Medulla oblongata (tissue), 1 donor: ENCODE results near the gene WNT7A.

Source experiments
- DNase-seq: peaks from one replicate; pipeline ENCODE4 v3.0.0-alpha.2; 2015; ENCODE audit errors: extremely low spot score

The WNT7A gene

GRCh38 chr3:13792512-13793371 is 87.1 kb downstream of the WNT7A start:
- DNase-seq = peak; percentile 57

DNA sequence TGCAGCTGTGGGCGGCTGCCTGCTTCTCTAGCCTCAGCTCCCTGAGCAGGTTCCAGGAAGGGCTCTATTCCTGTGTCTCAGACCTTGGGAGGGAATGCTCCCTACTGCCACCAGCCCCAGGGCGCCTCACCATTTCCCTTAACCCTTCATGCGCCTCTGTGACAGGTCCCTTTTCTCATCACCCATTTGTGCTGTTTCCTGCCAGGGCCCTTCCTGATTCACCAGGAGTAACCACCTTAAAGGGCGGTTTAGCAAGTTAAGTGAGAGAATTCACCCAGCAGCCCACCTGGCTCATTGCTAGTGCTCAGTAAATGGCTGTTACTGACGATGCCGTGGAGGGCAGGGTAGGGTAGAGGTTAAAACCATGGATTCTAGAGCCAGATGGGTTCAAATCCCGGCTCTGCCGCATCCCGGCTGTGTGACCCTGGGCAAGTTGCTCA is 87.8 kb downstream of the WNT7A start:
- DNase-seq = no peak

DNA sequence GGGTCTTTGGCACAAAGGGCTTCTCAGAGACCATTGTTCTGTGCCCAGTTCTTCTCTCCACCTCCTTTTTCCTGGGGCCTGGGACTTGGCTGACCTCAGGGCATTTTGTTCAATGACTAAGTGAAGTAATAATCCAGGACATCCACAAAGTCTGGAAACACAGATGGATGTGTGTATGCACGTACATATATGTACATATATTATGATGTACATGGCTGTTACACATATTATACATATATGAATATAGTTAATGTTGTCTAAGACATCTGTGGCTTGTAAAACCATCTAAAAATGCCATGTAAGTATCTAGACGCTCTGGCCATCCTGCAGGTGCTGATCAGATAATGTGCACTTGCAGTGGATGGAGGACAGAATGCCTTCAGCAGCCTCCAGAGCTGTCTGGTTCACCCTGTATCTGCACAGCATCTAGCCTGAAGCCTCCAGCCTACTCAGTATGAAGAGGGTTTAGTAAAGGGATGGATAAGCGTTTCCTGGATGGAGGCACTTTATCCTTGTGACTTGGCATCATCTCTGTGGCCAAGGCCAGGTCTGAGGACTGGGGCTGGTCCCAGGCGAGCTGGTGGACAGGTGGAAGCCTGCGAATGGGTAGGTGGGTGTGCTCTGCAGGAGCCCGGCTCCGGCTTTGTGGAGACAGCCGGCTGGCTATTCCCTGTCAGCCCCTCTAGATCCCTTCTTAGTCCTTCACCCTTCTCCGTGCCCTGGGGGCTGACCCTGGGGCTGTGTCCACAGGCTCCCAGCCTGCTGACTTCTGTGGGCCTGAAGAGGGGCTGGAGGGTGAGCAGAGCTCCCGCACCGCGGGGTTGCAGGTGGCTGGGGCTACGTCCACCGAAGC is 88.4 kb downstream of the WNT7A start:
- no peak for DNase-seq

DNA sequence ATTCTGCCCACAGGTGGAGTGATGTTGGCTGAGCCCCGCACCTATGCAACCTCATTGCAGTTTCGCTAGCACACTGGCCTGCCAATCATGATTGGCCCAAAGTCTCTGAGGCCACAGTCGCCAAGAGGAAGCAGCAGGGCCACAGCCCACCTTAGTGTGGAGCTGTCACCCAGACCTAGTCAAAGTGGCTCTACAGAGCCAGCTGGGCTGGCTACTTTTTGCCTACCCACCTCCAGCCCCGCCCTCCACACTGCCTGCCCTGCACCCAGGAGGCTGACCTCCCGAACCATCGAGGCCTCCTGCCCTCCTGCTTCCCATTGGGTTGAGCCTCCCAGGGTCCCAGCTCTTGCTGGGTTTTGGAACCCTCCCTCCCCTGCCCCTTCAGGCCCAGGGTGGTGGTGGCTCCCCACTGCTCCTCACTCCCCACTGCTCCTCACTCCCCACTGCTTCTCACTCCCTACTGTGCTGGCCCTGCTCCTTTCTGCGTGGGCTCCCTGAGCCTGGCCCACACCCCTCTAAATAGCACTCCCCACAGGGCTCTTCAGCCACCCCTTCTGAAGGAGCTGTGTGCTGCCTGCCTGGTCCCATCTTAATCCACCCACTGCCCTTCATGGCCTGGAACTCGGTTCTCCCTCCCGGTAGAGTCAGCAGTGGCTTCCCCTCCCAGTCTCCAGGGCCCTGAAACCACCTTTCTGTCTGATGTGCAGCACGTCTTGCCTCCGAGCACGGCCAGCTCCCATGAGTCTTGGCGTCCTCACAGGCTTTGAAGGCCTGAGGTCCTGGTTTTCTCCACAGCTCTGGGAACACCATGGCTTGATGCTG is 89.3 kb downstream of the WNT7A start:
- no peak for DNase-seq

DNA sequence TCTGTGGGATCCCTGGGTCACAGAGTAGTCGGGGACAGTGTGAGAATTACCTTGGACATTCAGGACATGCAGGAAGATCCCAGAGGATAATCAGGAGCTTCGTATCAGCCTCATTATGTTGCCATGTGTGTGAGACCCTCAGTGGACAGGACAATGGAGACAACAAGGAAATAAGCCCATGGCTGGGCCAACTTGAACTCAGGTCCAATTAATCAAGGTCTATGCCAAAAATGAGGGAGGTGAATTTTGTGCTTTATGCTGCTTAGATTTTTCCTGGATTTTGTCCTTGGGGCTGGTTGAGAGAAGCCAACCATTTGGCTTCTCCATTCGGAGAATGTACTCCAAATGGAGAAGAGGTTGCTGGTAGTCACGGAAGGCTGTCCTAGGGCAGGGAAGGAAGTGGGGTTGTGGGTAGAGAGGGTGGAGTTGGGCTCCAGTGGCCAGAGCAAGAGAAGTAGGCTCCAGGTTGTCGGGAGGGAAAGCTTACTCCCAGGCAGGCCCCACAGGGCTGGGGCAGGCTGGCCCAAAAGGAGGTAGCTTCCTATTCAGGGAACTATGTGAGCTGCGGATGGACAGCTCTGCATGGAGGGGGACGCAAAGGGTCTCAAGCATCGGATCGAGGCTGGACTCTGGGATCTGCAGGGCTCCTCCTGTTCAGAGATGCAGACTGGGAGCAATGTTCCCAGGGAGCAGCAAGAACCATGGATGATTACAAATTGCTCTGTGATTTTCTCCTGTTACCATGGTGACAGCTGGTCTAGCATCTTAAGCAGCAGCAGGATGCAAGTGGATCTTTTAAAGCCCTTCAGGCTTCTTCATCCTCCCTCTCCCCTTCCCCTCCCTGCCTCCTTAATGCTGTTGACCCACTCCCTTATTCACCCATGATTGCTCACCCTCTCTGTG is 91.1 kb downstream of the WNT7A start:
- no peak for DNase-seq

DNA sequence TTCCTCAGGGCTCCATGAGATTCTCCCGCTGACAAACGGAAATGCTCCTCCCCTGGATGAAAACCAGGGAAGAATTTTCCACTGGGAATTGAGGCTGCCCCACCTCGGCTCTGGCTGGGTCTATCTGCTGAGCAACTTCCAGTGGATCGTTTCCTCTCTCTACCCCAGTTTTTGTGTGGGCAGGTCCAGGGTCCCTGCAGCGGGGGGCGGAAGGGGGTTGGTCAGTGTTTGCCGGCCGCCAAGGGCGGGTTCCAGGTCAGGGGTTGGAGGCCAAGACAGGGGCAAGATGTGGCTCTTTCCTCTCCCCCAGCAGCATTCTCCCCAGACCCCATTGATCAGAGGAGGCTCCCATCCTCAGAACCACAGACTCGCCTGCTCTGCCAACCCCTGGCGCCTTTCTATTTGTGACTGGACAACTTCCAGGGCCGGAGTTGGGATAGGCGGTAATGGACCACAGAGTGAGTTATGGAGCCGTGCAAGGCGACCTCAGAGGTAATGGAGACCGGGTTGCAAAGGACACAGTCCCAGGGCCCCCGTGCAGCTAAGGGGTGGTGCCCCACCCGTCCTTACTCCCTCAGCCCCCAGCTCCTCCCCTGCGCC is 92.2 kb downstream of the WNT7A start:
- DNase-seq = no peak

GRCh38 chr3:13786811-13787210 is 93.1 kb downstream of the WNT7A start:
- no peak for DNase-seq

DNA sequence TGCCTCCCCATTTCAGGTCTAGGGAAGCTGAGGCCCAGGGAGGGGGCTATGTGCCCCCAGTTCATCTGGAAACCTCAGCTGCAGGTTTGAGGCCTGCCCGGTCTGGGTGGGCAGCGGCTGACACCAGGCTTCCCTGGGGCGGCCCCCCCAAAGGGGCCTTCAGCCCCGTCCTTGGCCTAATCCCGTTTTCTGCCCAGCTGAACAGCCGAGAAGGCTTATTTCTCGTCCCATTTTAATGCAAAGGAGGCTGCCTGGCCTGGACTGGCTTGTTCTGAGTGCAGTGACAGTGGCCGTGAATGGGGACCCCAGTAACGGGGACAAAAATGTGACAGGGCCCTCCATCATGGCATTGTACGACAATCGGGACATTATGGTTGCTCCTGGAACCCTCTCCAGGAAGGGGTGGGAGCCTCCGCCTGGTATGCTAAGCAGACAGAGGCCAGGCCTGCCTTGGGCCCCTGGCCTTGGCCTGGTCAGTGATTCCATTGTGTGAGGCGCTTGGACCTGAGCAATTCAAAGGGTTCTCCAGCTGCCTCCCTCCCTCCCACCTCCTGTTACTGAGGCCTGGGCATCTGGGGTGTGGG is 93.9 kb downstream of the WNT7A start:
- peak; percentile 62 for DNase-seq

DNA sequence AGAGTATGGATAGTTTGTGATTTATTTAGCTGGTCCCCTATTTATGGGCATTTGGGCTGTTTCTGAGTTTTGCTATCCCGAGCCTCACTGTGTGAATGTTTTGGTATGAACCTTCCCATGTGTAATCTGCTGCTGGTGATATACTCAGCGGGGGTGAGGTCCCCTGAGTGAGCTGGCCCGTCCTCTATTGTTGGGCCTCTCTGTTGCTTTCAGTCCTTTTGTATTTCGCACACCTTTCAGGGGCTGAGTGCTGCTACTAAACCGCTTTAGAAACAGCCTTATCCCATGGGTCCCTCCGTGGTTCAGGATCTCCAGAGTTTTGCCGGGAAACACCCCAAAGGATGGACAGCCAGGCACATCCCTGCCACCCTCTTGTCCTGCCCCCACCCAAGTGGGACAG is 94.5 kb downstream of the WNT7A start:
- DNase-seq = no peak

DNA sequence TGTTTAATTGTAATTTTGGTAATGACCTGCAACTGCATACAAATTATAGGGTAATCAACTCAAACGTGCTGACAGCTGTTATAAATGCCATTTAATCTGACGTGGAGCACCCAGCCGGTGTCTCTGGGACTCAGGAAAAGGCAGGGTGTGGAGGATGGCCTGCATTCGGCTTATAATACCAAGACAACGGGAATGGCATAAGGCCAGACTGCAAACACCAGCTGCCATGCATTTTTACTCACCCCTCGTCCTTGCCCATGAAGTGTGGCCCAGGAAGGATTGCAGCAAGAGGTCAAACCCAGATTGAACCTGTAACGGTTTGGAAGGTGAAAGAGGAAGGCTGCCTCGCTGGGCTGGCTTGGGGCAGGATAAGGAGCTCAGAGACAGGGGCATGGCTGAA is 96.4 kb downstream of the WNT7A start:
- no peak for DNase-seq

GRCh38 chr3:13782501-13782900 is 97.4 kb downstream of the WNT7A start:
- DNase-seq = no peak

- DNase-seq = no peak
Measured at GRCh38 chr3:13781417-13781816, 98.5 kb downstream of the WNT7A start.

- peak; percentile 54 for DNase-seq
Measured at GRCh38 chr3:13780432-13781176, 99.3 kb downstream of the WNT7A start.

- no peak for DNase-seq
Measured at GRCh38 chr3:13776253-13777050, 103.4 kb downstream of the WNT7A start.

DNA sequence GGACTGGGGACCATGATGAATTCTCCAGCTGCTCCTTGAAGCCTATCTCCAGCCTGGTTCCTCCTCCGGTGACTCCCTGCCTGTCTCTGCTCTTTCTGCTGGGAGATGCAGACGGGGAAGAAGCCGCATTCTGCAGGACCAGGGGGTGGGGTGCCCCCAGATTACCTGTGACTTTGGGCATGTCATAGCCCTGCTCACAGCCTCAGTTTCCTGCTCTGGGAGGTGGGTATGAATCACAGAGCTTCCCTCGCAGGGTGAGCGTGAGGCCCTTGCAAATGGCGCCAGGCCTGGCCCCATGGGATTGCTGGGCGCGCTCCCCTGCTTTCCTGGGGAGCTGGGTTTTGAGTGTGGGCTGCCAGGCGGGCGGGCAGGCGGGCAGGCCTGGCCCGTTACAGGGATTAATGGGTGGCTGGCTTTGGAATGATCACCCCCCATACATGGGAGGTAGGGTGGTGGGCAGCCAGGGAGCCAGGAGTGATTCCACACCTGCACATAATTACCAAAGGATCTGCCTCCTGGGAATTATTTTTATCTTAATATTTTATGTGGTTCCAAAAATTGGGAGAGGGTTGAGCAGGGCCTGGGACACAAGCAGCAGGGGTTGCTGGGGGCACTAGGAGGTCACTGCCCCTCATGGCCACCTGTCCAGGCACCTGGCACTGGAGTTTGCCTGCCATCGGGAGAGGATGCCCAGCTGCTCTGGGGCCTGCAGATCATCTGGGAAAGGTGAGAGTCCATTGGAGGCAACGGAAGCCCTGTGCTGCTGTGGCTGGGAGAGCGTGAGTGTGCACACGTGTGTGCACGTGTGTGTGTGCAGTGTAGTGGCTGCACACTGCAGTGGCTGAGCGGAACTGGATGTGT is 106.8 kb downstream of the WNT7A start:
- no peak for DNase-seq

- no peak for DNase-seq
Measured at GRCh38 chr3:13772321-13772745, 107.5 kb downstream of the WNT7A start.

- DNase-seq = no peak
Measured at GRCh38 chr3:13771496-13771895, 108.4 kb downstream of the WNT7A start.
